ENCODE measurements around the gene TSPEAR. TPM values are rescaled to one million over a fixed set of nuclear protein-coding genes. Genes with fewer than 3 reads are reported as not detected.
A peak's percentile ranks its signal among the peaks of the same experiment; 100 is the strongest.

The TSPEAR gene
- total RNA-seq (ENCODE audit: low replicate concordance): 0.34 and 0.59 TPM in 2 replicates
- long read RNA-seq, partial matches to known transcripts: 0 of 1 reads
- long read RNA-seq, other reads (novel, unspliced or antisense): 1 of 1 reads

- TF ChIP-seq CTCF (conservative IDR thresholded peaks at IDR 0.05): peak; percentile 21
- Mint-ChIP-seq H3K4me1 (ENCODE audit: unreplicated experiment) (peaks cover 12% of the 10 kb centered on the region), H3K27me3 (peaks cover 93% of the 10 kb centered on the region), H3K9me3 (no peaks in the 10 kb centered on the region), H3K4me3 (peak within 1 kb of the TSS; percentile 81), H3K27ac (peak within 1 kb of the TSS; percentile 34), H3K36me3 (no peaks in the 10 kb centered on the region)
- DNase-seq (ENCODE audit: extremely low spot score, unreplicated experiment): peak; percentile 69
These were observed at the start of gene TSPEAR for GRCh38 chr21:44711327-44712202. Gene TSPEAR (minus strand): TSS chr21:44711572. CDS start chr21:44711514, 58 bp downstream.

GRCh38 chr21:44760376-44760775 is 49.0 kb upstream of the TSPEAR start:
- no peaks in the 10 kb centered on the region for H3K9me3 Mint-ChIP-seq
- H3K27me3 Mint-ChIP-seq: peaks cover 2% of the 10 kb centered on the region
- TF ChIP-seq CTCF (conservative IDR thresholded peaks at IDR 0.05): no peak
- H3K27ac Mint-ChIP-seq: no peak overlapping the region
- peaks cover 6% of the 10 kb centered on the region for H3K4me1 Mint-ChIP-seq (ENCODE audit: unreplicated experiment)
- no peak overlapping the region for H3K4me3 Mint-ChIP-seq
- DNase-seq (ENCODE audit: extremely low spot score, unreplicated experiment): peak; percentile 53
- H3K36me3 Mint-ChIP-seq: no peaks in the 10 kb centered on the region

GRCh38 chr21:44759628-44760285 is 48.4 kb upstream of the TSPEAR start:
- Mint-ChIP-seq H3K4me1 (ENCODE audit: unreplicated experiment) (peaks cover 4% of the 10 kb centered on the region), H3K4me3 (no peak overlapping the region), H3K27ac (no peak overlapping the region), H3K36me3 (no peaks in the 10 kb centered on the region), H3K27me3 (no peaks in the 10 kb centered on the region), H3K9me3 (no peaks in the 10 kb centered on the region)
- TF ChIP-seq CTCF (conservative IDR thresholded peaks at IDR 0.05): no peak
- peak; percentile 55 for DNase-seq (ENCODE audit: extremely low spot score, unreplicated experiment)

GRCh38 chr21:44758781-44759627 is 47.6 kb upstream of the TSPEAR start:
- Mint-ChIP-seq H3K36me3 (no peaks in the 10 kb centered on the region), H3K9me3 (no peaks in the 10 kb centered on the region), H3K27ac (no peak overlapping the region), H3K27me3 (no peaks in the 10 kb centered on the region), H3K4me1 (ENCODE audit: unreplicated experiment) (peaks cover 4% of the 10 kb centered on the region), H3K4me3 (no peak overlapping the region)
- DNase-seq (ENCODE audit: extremely low spot score, unreplicated experiment): peak; percentile 58
- no peak for TF ChIP-seq CTCF (conservative IDR thresholded peaks at IDR 0.05)

GRCh38 chr21:44758141-44758561 is 46.8 kb upstream of the TSPEAR start:
- Mint-ChIP-seq H3K4me1 (ENCODE audit: unreplicated experiment) (peaks cover 4% of the 10 kb centered on the region), H3K27ac (no peak overlapping the region), H3K4me3 (no peak overlapping the region), H3K36me3 (no peaks in the 10 kb centered on the region), H3K9me3 (no peaks in the 10 kb centered on the region), H3K27me3 (no peaks in the 10 kb centered on the region)
- TF ChIP-seq CTCF (conservative IDR thresholded peaks at IDR 0.05): no peak
- peak; percentile 47 for DNase-seq (ENCODE audit: extremely low spot score, unreplicated experiment)

Measured in type B pancreatic cell (in vitro differentiated cells).